WTC11 (cell line): ENCODE results near the gene ZNF776. TPM values are rescaled to one million over a fixed set of nuclear protein-coding genes. Genes with fewer than 3 reads are reported as not detected.

Experiments
- ATAC-seq: fragments of 200-7000 bp; cut with Tn5 transposase; 2 replicates; pipeline ENCODE4 v1.10.0; 2021; ENCODE audit warnings: mild to moderate bottlenecking, moderate library complexity
- Bru-seq: library from RNA; stranded (reverse); fragments of 400-500 nt; gene quantifications from one replicate; lab custom pipeline; 2021; lab: Mats Ljungman, UMichigan
- CTCF ChIA-PET: fragments of 300-600 bp; sonication (Branson Sonifier 250); formaldehyde crosslinking; loops from one replicate; lab custom pipeline; 2021; ENCODE audit warnings: antibody characterized with exemption; lab: Charles Lee
- POLR2A ChIA-PET: fragments of 350-600 bp; sonication (Branson Sonifier 250); formaldehyde crosslinking; loops from one replicate; lab custom pipeline; 2021; ENCODE audit warnings: antibody characterized with exemption; lab: Charles Lee
- DNase-seq: peaks from one replicate; pipeline ENCODE4 v3.0.0; 2021; ENCODE audit warnings: low spot score
- H3K27ac Mint-ChIP-seq: 2 replicates; pipeline ENCODE4 v1.8.0; 2021; ENCODE audit warnings: mixed read lengths
- H3K27me3 Mint-ChIP-seq: 2 replicates; pipeline ENCODE4 v1.8.0; 2021; ENCODE audit warnings: low read depth, mild to moderate bottlenecking, moderate library complexity, mixed read lengths
- H3K36me3 Mint-ChIP-seq: 2 replicates; pipeline ENCODE4 v1.8.0; 2021; ENCODE audit warnings: mixed read lengths
- H3K4me1 Mint-ChIP-seq: 2 replicates; pipeline ENCODE4 v1.8.0; 2022; ENCODE audit warnings: mixed read lengths
- H3K4me3 Mint-ChIP-seq: 2 replicates; pipeline ENCODE4 v1.8.0; 2021; ENCODE audit warnings: mild to moderate bottlenecking, moderate library complexity, mixed read lengths
- H3K9me3 Mint-ChIP-seq: 2 replicates; pipeline ENCODE4 v1.8.0; 2021; ENCODE audit warnings: mixed read lengths
- CDX4 ChIP-seq: fragments of 250-450 bp; sonication (Bioruptor Pico); IDR thresholded peaks from 2 replicates; pipeline ENCODE4 v1.9.0; 2021; ENCODE audit warnings: moderate library complexity, mild to moderate bottlenecking, inconsistent platforms, borderline replicate concordance
- CREM ChIP-seq: sonication (generic); formaldehyde crosslinking; IDR thresholded peaks from 2 replicates; pipeline ENCODE4 v1.8.1; 2022; ENCODE audit warnings: mild to moderate bottlenecking, missing genetic modification reagents, moderate library complexity
- CTCF ChIP-seq: fragments of 200-600 bp; IDR thresholded peaks from 2 replicates; pipeline ENCODE4 v1.8.0; 2022; ENCODE audit warnings: antibody characterized with exemption
- ETV6 ChIP-seq: sonication (generic); formaldehyde crosslinking; IDR thresholded peaks from 2 replicates; pipeline ENCODE4 v1.8.1; 2022; ENCODE audit warnings: mild to moderate bottlenecking, missing genetic modification reagents
- FOXP1 ChIP-seq: sonication (generic); formaldehyde crosslinking; IDR thresholded peaks from 2 replicates; pipeline ENCODE4 v1.8.0; 2022; ENCODE audit warnings: missing genetic modification reagents, mild to moderate bottlenecking, moderate library complexity, borderline replicate concordance
- GABPB1 ChIP-seq: sonication (generic); formaldehyde crosslinking; IDR thresholded peaks from 2 replicates; pipeline ENCODE4 v1.8.1; 2023; ENCODE audit warnings: mild to moderate bottlenecking, missing genetic modification reagents
- GTF2I ChIP-seq: fragments of 250-450 bp; sonication (Bioruptor Pico); conservative IDR thresholded peaks from 2 replicates; pipeline ENCODE4 v1.4.0; 2021; ENCODE audit warnings: mild to moderate bottlenecking
- HMGA2 ChIP-seq: fragments of 250-450 bp; sonication (Bioruptor Pico); IDR thresholded peaks from 2 replicates; pipeline ENCODE4 v1.4.0; 2021; ENCODE audit warnings: mild to moderate bottlenecking, moderate library complexity
- HMGXB4 ChIP-seq: sonication (generic); formaldehyde crosslinking; IDR thresholded peaks from 2 replicates; pipeline ENCODE4 v1.8.1; 2023; ENCODE audit warnings: mild to moderate bottlenecking, moderate library complexity, missing genetic modification reagents
- MXD4 ChIP-seq: fragments of 250-450 bp; sonication (Bioruptor Pico); IDR thresholded peaks from 2 replicates; pipeline ENCODE4 v1.8.0; 2021; ENCODE audit warnings: mild to moderate bottlenecking, moderate library complexity, borderline replicate concordance
- NFE2L1 ChIP-seq: sonication (generic); formaldehyde crosslinking; IDR thresholded peaks from 2 replicates; pipeline ENCODE4 v1.8.1; 2023; ENCODE audit warnings: missing genetic modification reagents
- NFYB ChIP-seq: sonication (generic); formaldehyde crosslinking; conservative IDR thresholded peaks from 2 replicates; pipeline ENCODE4 v1.8.0; 2022; ENCODE audit warnings: low read depth, missing genetic modification reagents
- OVOL2 ChIP-seq: fragments of 250-450 bp; sonication (Bioruptor Pico); IDR thresholded peaks from 2 replicates; pipeline ENCODE4 v1.9.0; 2021; ENCODE audit warnings: mild to moderate bottlenecking, borderline replicate concordance
- PRDM15 ChIP-seq: sonication (generic); formaldehyde crosslinking; IDR thresholded peaks from 2 replicates; pipeline ENCODE4 v1.8.0; 2022; ENCODE audit warnings: missing genetic modification reagents
- RORB ChIP-seq: fragments of 250-450 bp; sonication (Bioruptor Pico); IDR thresholded peaks from 2 replicates; pipeline ENCODE4 v1.9.0; 2021; ENCODE audit warnings: mild to moderate bottlenecking
- SMAD4 ChIP-seq: sonication (generic); formaldehyde crosslinking; IDR thresholded peaks from 2 replicates; pipeline ENCODE4 v1.8.0; 2022; ENCODE audit warnings: mild to moderate bottlenecking, missing genetic modification reagents
- SOX15 ChIP-seq: fragments of 250-450 bp; sonication (Bioruptor Pico); IDR thresholded peaks from 2 replicates; pipeline ENCODE4 v1.9.0; 2021; ENCODE audit warnings: mild to moderate bottlenecking
- SP1 ChIP-seq: sonication (generic); formaldehyde crosslinking; conservative IDR thresholded peaks from 2 replicates; pipeline ENCODE4 v1.8.1; 2022; ENCODE audit warnings: missing genetic modification reagents
- STAT6 ChIP-seq: sonication (generic); formaldehyde crosslinking; conservative IDR thresholded peaks from 2 replicates; pipeline ENCODE4 v1.8.1; 2023; ENCODE audit warnings: mild to moderate bottlenecking, low read depth, missing genetic modification reagents, moderate library complexity
- TEAD4 ChIP-seq: sonication (generic); formaldehyde crosslinking; IDR thresholded peaks from 2 replicates; pipeline ENCODE4 v1.8.0; 2022; ENCODE audit warnings: mild to moderate bottlenecking, missing genetic modification reagents
- USF1 ChIP-seq: sonication (generic); formaldehyde crosslinking; IDR thresholded peaks from 2 replicates; pipeline ENCODE4 v1.8.0; 2022; ENCODE audit warnings: mild to moderate bottlenecking, missing genetic modification reagents
- ZNF232 ChIP-seq: sonication (generic); formaldehyde crosslinking; IDR thresholded peaks from 2 replicates; pipeline ENCODE4 v1.8.0; 2022; ENCODE audit warnings: mild to moderate bottlenecking, missing genetic modification reagents
- ZNF263 ChIP-seq: sonication (generic); formaldehyde crosslinking; IDR thresholded peaks from 2 replicates; pipeline ENCODE4 v1.8.1; 2022; ENCODE audit warnings: low read depth, mild to moderate bottlenecking, moderate library complexity, missing genetic modification reagents
- long read RNA-seq, 3 experiments: library from RNA in 1 of 3; library from capped mRNA in 1 of 3; library from polyadenylated mRNA in 1 of 3; unstranded in 2 of 3; stranded (forward) in 1 of 3; transcript quantifications; one replicate each; pipeline ENCODE4 v2.0.0, GENCODE V29; 2021
- total RNA-seq: library from RNA; stranded (reverse); gene quantifications from 3 replicates; pipeline ENCODE4 v1.2.3, GENCODE V29; 2021

Gene ZNF776
- total RNA-seq (14.3 to 16.9 TPM (median 16.4 TPM) in 3 replicates), Bru-seq, nascent RNA (percentile 97 among the genes with signal in this experiment)
- long read RNA-seq, experiment 1, full-length matches to known transcripts, result 25 of 58 reads
- long read RNA-seq, experiment 1, partial matches to known transcripts, result 2 of 58 reads
- long read RNA-seq, experiment 1, other reads (novel, unspliced or antisense), result 31 of 58 reads
- long read RNA-seq, experiment 2, full-length matches to known transcripts, result 5 of 13 reads
- long read RNA-seq, experiment 2, partial matches to known transcripts, result 1 of 13 reads
- long read RNA-seq, experiment 2, other reads (novel, unspliced or antisense), result 7 of 13 reads
- long read RNA-seq, experiment 3, partial matches to known transcripts, result 0 of 1 reads
- long read RNA-seq, experiment 3, other reads (novel, unspliced or antisense), result 1 of 1 reads

GRCh38 chr19:57746580-57747471, at the start of gene ZNF776:
Gene ZNF776, plus strand, starts transcription at chr19:57746815. Its CDS starts 244 bp downstream, at chr19:57747059.
- Mint-ChIP-seq H3K4me3 (peak within 1 kb of the TSS; percentile 99), H3K27me3 (peaks cover 4% of the 10 kb centered on the region), H3K36me3 (peaks cover 35% of the 10 kb centered on the region), H3K9me3 (no peaks in the 10 kb centered on the region), H3K4me1 (peaks cover 10% of the 10 kb centered on the region), H3K27ac (peak within 1 kb of the TSS; percentile 98)
- POLR2A ChIA-PET, result interaction anchor here (0.6 to 2.2 kb wide), 6 partner anchors 22 to 101 kb away, joined by 3 to 9 read pairs (median 6); partner anchors contain the start of genes ZNF154, ZNF551, ZNF552 and ZNF586
- DNase-seq (peak; percentile 78), ATAC-seq (peak; percentile 96)
- CTCF ChIA-PET, result interaction anchor here (0.6 to 1.6 kb wide), 6 partner anchors 8 to 269 kb away, joined by 3 to 8 read pairs (median 4); partner anchors contain the start of genes ZNF154, ZNF417, ZNF552 and ZNF586
- TF ChIP-seq SP1 (CRISPR knock-in tag) (0 out of 2 replicates have a peak, but pooled peaks have one; percentile 21), ZNF263 (no peak), TEAD4 (CRISPR knock-in tag) (no peak), NFYB (CRISPR knock-in tag) (peak; percentile 71), CTCF (no peak), OVOL2 (CRISPR knock-in tag) (no peak), RORB (CRISPR knock-in tag) (no peak), ETV6 (CRISPR knock-in tag) (no peak), STAT6 (CRISPR knock-in tag) (no peak), NFE2L1 (CRISPR knock-in tag) (no peak), ZNF232 (CRISPR knock-in tag) (peak; percentile 23; the same call in 1 of the 2 replicates), GTF2I (CRISPR knock-in tag) (no peak), PRDM15 (peak; percentile 33; the same call in 1 of the 2 replicates), CREM (CRISPR knock-in tag) (peak; percentile 67), MXD4 (CRISPR knock-in tag) (no peak), SMAD4 (CRISPR knock-in tag) (no peak), GABPB1 (no peak; the same call in none of the 2 replicates), USF1 (CRISPR knock-in tag) (no peak), HMGA2 (CRISPR knock-in tag) (no peak), SOX15 (CRISPR knock-in tag) (no peak), FOXP1 (CRISPR knock-in tag) (no peak), CDX4 (CRISPR knock-in tag) (no peak), HMGXB4 (CRISPR knock-in tag) (no peak)
